ENCODE data around the gene TUBG2. TPM values are rescaled to one million over a fixed set of nuclear protein-coding genes. Genes with fewer than 3 reads are reported as not detected.

TUBG2 gene
- polyA plus RNA-seq, 1 of the 3 experiments (the other 2 are of a cell fraction): 33.9 TPM

- TF ChIP-seq IRF3 (IDR thresholded peaks at IDR 0.05; ENCODE audit: low read depth, low read length) (no peak), MEF2A (IDR thresholded peaks at IDR 0.05; ENCODE audit: borderline replicate concordance, low read depth) (no peak), USF1 (IDR thresholded peaks at IDR 0.05; ENCODE audit: borderline replicate concordance, low read depth) (no peak)
Observed at GRCh38 chr17:42694524-42694923, 35.4 kb downstream of the TUBG2 start (continued).

- 89% methylated on average over 13 of the region's 20 CpGs for WGBS (ENCODE audit: low lambda C conversion rate)
- no peaks in the 10 kb centered on the region for H3K79me2 ChIP-seq (ENCODE audit: insufficient read depth)
- no peak overlapping the region for H3K27ac ChIP-seq (ENCODE audit: low read depth in 2 of 2, low read length in 1 of 2)
- no peak for TF ChIP-seq IRF3 (IDR thresholded peaks at IDR 0.05; ENCODE audit: low read depth, low read length)
- no peak for TF ChIP-seq TEAD4 (IDR thresholded peaks at IDR 0.05; ENCODE audit: borderline replicate concordance, insufficient read depth)
- no peak for TF ChIP-seq FOXM1 (IDR thresholded peaks at IDR 0.05; ENCODE audit: low read depth)
- no peak for TF ChIP-seq NFIC (IDR thresholded peaks at IDR 0.05; ENCODE audit: borderline replicate concordance)
- no peak for TF ChIP-seq EZH2phosphoT487 (IDR thresholded peaks at IDR 0.05; ENCODE audit: borderline replicate concordance, low read depth)
- TF ChIP-seq FOXJ3 (CRISPR knock-in tag; IDR thresholded peaks at IDR 0.05): no peak
- TF ChIP-seq MEF2A (IDR thresholded peaks at IDR 0.05; ENCODE audit: borderline replicate concordance, low read depth): no peak
- no peak for TF ChIP-seq FOSL2 (IDR thresholded peaks at IDR 0.05; ENCODE audit: borderline replicate concordance, low read depth)
- TF ChIP-seq YY1 (IDR thresholded peaks at IDR 0.05; ENCODE audit: low read depth): no peak
- no peak for TF ChIP-seq EP300 (IDR thresholded peaks at IDR 0.05; ENCODE audit: borderline replicate concordance in 1 of 2, low read depth in 1 of 2, low read length in 1 of 2)
- no peak for TF ChIP-seq REST (IDR thresholded peaks at IDR 0.05; ENCODE audit: low read depth, low read length)
- TF ChIP-seq GABPA (IDR thresholded peaks at IDR 0.05; ENCODE audit: low read depth): no peak
- no peak for TF ChIP-seq ELF1 (IDR thresholded peaks at IDR 0.05)
- no peak for TF ChIP-seq RCOR1 (IDR thresholded peaks at IDR 0.05; ENCODE audit: low read length)
- H3K4me2 ChIP-seq: no peak overlapping the region
- peaks cover 4 to 48% of the 10 kb centered on the region in 2 experiments for H3K36me3 ChIP-seq (replicated peaks in 1 of 2; ENCODE audit: control insufficient read depth in 1 of 2, insufficient read depth in 2 of 2, low read length in 1 of 2)
- H4K20me1 ChIP-seq (ENCODE audit: insufficient read depth): no peaks in the 10 kb centered on the region
- no peak overlapping the region for H2AFZ ChIP-seq (ENCODE audit: low read depth)
- CTCF ChIA-PET: interaction anchor here (6.0 kb wide), 1 partner anchor 117 kb away, joined by 24 read pairs; the partner anchor contains the start of gene PSMC3IP
- H3K9ac ChIP-seq: no peak overlapping the region
- H3K9me3 ChIP-seq: no peaks in the 10 kb centered on the region
- H3K4me1 ChIP-seq (ENCODE audit: control insufficient read depth in 1 of 2, insufficient read depth in 2 of 2, low read depth in 1 of 2, low read length in 1 of 2): peaks cover 0 to 6% of the 10 kb centered on the region in 2 experiments; a peak in 2 of 4 replicates
- POLR2A ChIA-PET: no interaction called here
- peaks cover 3% of the 10 kb centered on the region for H3F3A ChIP-seq (replicated peaks; ENCODE audit: insufficient read depth)
- H3K4me3 ChIP-seq (ENCODE audit: low read depth in 2 of 2, low read length in 1 of 2): no peak overlapping the region
- peak; percentile 15 for DNase-seq
- H3K9me2 ChIP-seq: no peaks in the 10 kb centered on the region
- H3K27me3 ChIP-seq (ENCODE audit: insufficient read depth): no peaks in the 10 kb centered on the region
Observed at GRCh38 chr17:42695500-42695899, 36.4 kb downstream of the TUBG2 start.

Measured in SK-N-SH (cell line).